ENCODE measurements around the gene SLBP.

Gene SLBP

GRCh38 chr4:1712216-1713002 lies at the start of gene SLBP:
Gene SLBP, minus strand, starts transcription at chr4:1712319. Its CDS starts 131 bp downstream, at chr4:1712188.
- no peak for TF ChIP-seq CTCF (IDR thresholded peaks at IDR 0.05; ENCODE audit: low read depth, low read length)
- no peak for TF ChIP-seq EZH2phosphoT487 (IDR thresholded peaks at IDR 0.05; ENCODE audit: low read depth)
- Histone ChIP-seq H3K27ac (ENCODE audit: low read length) (peak within 1 kb of the TSS; percentile 90), H3K9ac (ENCODE audit: low read length) (peak within 1 kb of the TSS; percentile 100), H4K20me1 (ENCODE audit: insufficient read depth, low read length) (peaks cover 46% of the 10 kb centered on the region), H2AFZ (ENCODE audit: low read depth, low read length) (0 out of 2 replicates have a peak within 1 kb of the TSS, but pooled peaks have one; percentile 72), H3K36me3 (replicated peaks; ENCODE audit: low read depth, low read length) (peaks cover 37% of the 10 kb centered on the region), H3K27me3 (ENCODE audit: low read depth, low read length) (no peaks in the 10 kb centered on the region), H3K79me2 (ENCODE audit: low read length) (peaks cover 95% of the 10 kb centered on the region), H3K4me2 (ENCODE audit: low read length) (peak within 1 kb of the TSS; percentile 86), H3K4me3 (ENCODE audit: low read length) (peak within 1 kb of the TSS; percentile 91), H3K9me3 (ENCODE audit: insufficient read depth, low read length) (no peaks in the 10 kb centered on the region), H3K4me1 (ENCODE audit: low read length) (peaks cover 33% of the 10 kb centered on the region)

DNA sequence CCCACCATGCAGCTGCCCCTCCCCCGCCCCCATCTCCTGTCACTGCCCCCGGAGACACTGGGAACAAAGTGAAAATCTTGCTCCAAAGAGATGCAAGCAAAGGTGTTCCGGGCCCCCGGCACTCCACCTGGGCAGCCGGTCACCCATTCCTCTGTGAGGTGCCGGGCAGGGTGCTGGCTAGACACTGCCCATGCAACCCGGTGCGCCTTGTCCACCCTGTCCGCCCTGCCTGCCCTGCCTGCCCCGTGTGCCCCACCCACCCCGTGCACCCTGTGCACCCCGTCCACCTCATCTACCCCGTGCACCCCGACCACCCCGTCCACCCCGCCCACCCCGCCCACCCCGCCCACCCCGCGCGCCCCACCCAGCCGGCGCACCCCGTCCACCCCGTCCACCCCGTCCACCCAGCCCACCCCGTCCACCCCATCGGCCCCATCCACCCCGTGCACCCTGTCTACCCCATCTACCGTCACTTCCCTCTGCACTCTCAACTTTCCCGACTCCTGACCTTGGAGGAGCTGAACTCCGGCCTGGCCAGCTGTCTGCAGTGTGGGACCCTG lies 49.1 kb upstream of the SLBP start:
- H3K4me1 ChIP-seq (ENCODE audit: low read length) = peaks cover 5% of the 10 kb centered on the region; the same call in 1 of the 2 replicates
- no peaks in the 10 kb centered on the region for H3K79me2 ChIP-seq (ENCODE audit: low read length)
- no peaks in the 10 kb centered on the region for H3K27me3 ChIP-seq (ENCODE audit: low read depth, low read length)
- no peak overlapping the region for H3K4me2 ChIP-seq (ENCODE audit: low read length)
- H3K4me3 ChIP-seq (ENCODE audit: low read length) = no peak overlapping the region
- H3K36me3 ChIP-seq (replicated peaks; ENCODE audit: low read depth, low read length) = no peaks in the 10 kb centered on the region
- H3K9ac ChIP-seq (ENCODE audit: low read length) = no peak overlapping the region
- TF ChIP-seq CTCF (IDR thresholded peaks at IDR 0.05; ENCODE audit: low read depth, low read length) = no peak
- TF ChIP-seq EZH2phosphoT487 (IDR thresholded peaks at IDR 0.05; ENCODE audit: low read depth) = no peak
- no peak overlapping the region for H3K27ac ChIP-seq (ENCODE audit: low read length)
- no peak overlapping the region for H2AFZ ChIP-seq (ENCODE audit: low read depth, low read length)
- no peaks in the 10 kb centered on the region for H3K9me3 ChIP-seq (ENCODE audit: insufficient read depth, low read length)
- H4K20me1 ChIP-seq (ENCODE audit: insufficient read depth, low read length) = no peaks in the 10 kb centered on the region

- Histone ChIP-seq H2AFZ (ENCODE audit: low read depth, low read length) (no peak overlapping the region), H3K4me1 (ENCODE audit: low read length) (no peaks in the 10 kb centered on the region), H3K4me2 (ENCODE audit: low read length) (no peak overlapping the region), H4K20me1 (ENCODE audit: insufficient read depth, low read length) (no peaks in the 10 kb centered on the region), H3K79me2 (ENCODE audit: low read length) (no peaks in the 10 kb centered on the region), H3K9ac (ENCODE audit: low read length) (no peak overlapping the region), H3K27me3 (ENCODE audit: low read depth, low read length) (no peaks in the 10 kb centered on the region), H3K27ac (ENCODE audit: low read length) (no peak overlapping the region), H3K36me3 (replicated peaks; ENCODE audit: low read depth, low read length) (no peaks in the 10 kb centered on the region), H3K9me3 (ENCODE audit: insufficient read depth, low read length) (no peaks in the 10 kb centered on the region), H3K4me3 (ENCODE audit: low read length) (no peak overlapping the region)
- no peak for TF ChIP-seq EZH2phosphoT487 (IDR thresholded peaks at IDR 0.05; ENCODE audit: low read depth)
Measured at GRCh38 chr4:1760521-1761071, 48.5 kb upstream of the SLBP start.

GRCh38 chr4:1759818-1760223 lies 47.7 kb upstream of the SLBP start:
- Histone ChIP-seq H4K20me1 (ENCODE audit: insufficient read depth, low read length) (no peaks in the 10 kb centered on the region), H3K27me3 (ENCODE audit: low read depth, low read length) (no peaks in the 10 kb centered on the region), H3K4me1 (ENCODE audit: low read length) (no peaks in the 10 kb centered on the region), H3K9ac (ENCODE audit: low read length) (no peak overlapping the region), H3K4me2 (ENCODE audit: low read length) (no peak overlapping the region), H3K79me2 (ENCODE audit: low read length) (no peaks in the 10 kb centered on the region), H2AFZ (ENCODE audit: low read depth, low read length) (no peak overlapping the region), H3K9me3 (ENCODE audit: insufficient read depth, low read length) (no peaks in the 10 kb centered on the region), H3K4me3 (ENCODE audit: low read length) (no peak overlapping the region), H3K27ac (ENCODE audit: low read length) (no peak overlapping the region), H3K36me3 (replicated peaks; ENCODE audit: low read depth, low read length) (no peaks in the 10 kb centered on the region)
- TF ChIP-seq EZH2phosphoT487 (IDR thresholded peaks at IDR 0.05; ENCODE audit: low read depth) (no peak), CTCF (IDR thresholded peaks at IDR 0.05; ENCODE audit: low read depth, low read length) (peak; percentile 29)

Measured in OCI-LY3 (cell line).